Peyer's patch (tissue), 4 donors: ENCODE measurements around the gene TDRD7. TPM values are rescaled to one million over a fixed set of nuclear protein-coding genes. Genes with fewer than 3 reads are reported as not detected.

Experiments
- DNase-seq, 3 donors: peaks; one replicate each; pipeline ENCODE4 v3.0.0-alpha.2; 2017 to 2019
- H3K27ac ChIP-seq, 4 donors: fragments of 200-600 bp; sonication (generic); one replicate each; pipeline ENCODE4 v1.5.1; 2016 to 2019
- H3K27me3 ChIP-seq, 2 donors: fragments of 200-600 bp; sonication (generic); one replicate each; pipeline ENCODE4 v1.5.1; 2019
- H3K36me3 ChIP-seq, 3 donors: fragments of 200-600 bp; sonication (generic); one replicate each; pipeline ENCODE4 v1.5.1; 2016 to 2019
- H3K4me1 ChIP-seq, 4 donors: fragments of 200-600 bp; sonication (generic); one replicate each; pipeline ENCODE4 v1.5.1; 2016 to 2019
- H3K4me3 ChIP-seq, 4 donors: fragments of 200-600 bp; sonication (generic); 1 replicate in 3 of 4; 2 replicates in 1 of 4; pipeline ENCODE4 v1.5.1; 2016 to 2019; ENCODE audit warnings: mild to moderate bottlenecking in 1 of 4
- H3K9me3 ChIP-seq, 4 donors: fragments of 200-600 bp; sonication (generic); one replicate each; pipeline ENCODE4 v1.5.1; 2016 to 2019; ENCODE audit warnings: mild to moderate bottlenecking in 1 of 4
- CTCF ChIP-seq, 6 experiments: fragments of 450-650 bp in 4 of 6; fragments of 200-600 bp in 2 of 6; sonication (generic) in 1 of 6; IDR thresholded peaks; one replicate each; pipeline ENCODE4 v1.5.1; 2017 to 2019; ENCODE audit warnings: antibody characterized with exemption in 6 of 6, mild to moderate bottlenecking in 3 of 6, moderate library complexity in 1 of 6
- POLR2A ChIP-seq, 2 donors: fragments of 450-650 bp; IDR thresholded peaks; one replicate each; pipeline ENCODE4 v1.5.1; 2017; ENCODE audit warnings: antibody characterized with exemption in 2 of 2, mild to moderate bottlenecking in 2 of 2, moderate library complexity in 2 of 2
- total RNA-seq, 4 donors: library from RNA; depleted of rRNA; stranded (reverse); fragments of >200 nt; gene quantifications; one replicate each; pipeline ENCODE4 v1.1.0, GENCODE V29; 2016

TDRD7 gene
- total RNA-seq, 4 donors from 2014 or later = 11.6 to 28.5 (median 22.5) TPM

GRCh38 chr9:97418880-97419279 lies 7.0 kb downstream of the TDRD7 start:
- no peaks in the 10 kb centered on the region for H3K9me3 ChIP-seq
- no peak for TF ChIP-seq CTCF (IDR thresholded peaks at IDR 0.05)
- TF ChIP-seq POLR2A (IDR thresholded peaks at IDR 0.05) = no peak
- no peaks in the 10 kb centered on the region for H3K36me3 ChIP-seq
- no peak for DNase-seq
- peaks cover 0 to 27% (median 2%) of the 10 kb centered on the region in 4 donors for H3K4me1 ChIP-seq
- peak overlapping the region in 2 of 4 donors; percentile 31 to 45 for H3K27ac ChIP-seq
- H3K4me3 ChIP-seq = no peak overlapping the region
- H3K27me3 ChIP-seq = no peaks in the 10 kb centered on the region

- TF ChIP-seq CTCF (IDR thresholded peaks at IDR 0.05) (no peak), POLR2A (IDR thresholded peaks at IDR 0.05) (no peak)
Observed at GRCh38 chr9:97419309-97419867, 7.5 kb downstream of the TDRD7 start.

GRCh38 chr9:97425336-97425972 lies 13.6 kb downstream of the TDRD7 start:
- TF ChIP-seq CTCF (IDR thresholded peaks at IDR 0.05) (no peak), POLR2A (IDR thresholded peaks at IDR 0.05) (no peak)
- no peaks in the 10 kb centered on the region for H3K27me3 ChIP-seq
- no peak for DNase-seq
- no peaks in the 10 kb centered on the region for H3K9me3 ChIP-seq
- peak overlapping the region in 1 of 4 donors; percentile 50 for H3K27ac ChIP-seq
- peaks cover 0 to 7% (median 1%) of the 10 kb centered on the region in 4 donors for H3K4me1 ChIP-seq
- H3K4me3 ChIP-seq = no peak overlapping the region
- H3K36me3 ChIP-seq = peaks cover 0 to 16% (median 0%) of the 10 kb centered on the region in 3 donors

More at GRCh38 chr9:97419309-97419867, 7.5 kb downstream of the TDRD7 start:
- Histone ChIP-seq H3K27me3 (no peaks in the 10 kb centered on the region), H3K4me3 (no peak overlapping the region), H3K27ac (peak overlapping the region in 2 of 4 donors; percentile 31 to 45), H3K4me1 (peaks cover 0 to 29% (median 2%) of the 10 kb centered on the region in 4 donors), H3K36me3 (no peaks in the 10 kb centered on the region), H3K9me3 (no peaks in the 10 kb centered on the region)
- DNase-seq = no peak

- TF ChIP-seq CTCF (IDR thresholded peaks at IDR 0.05) (no peak), POLR2A (IDR thresholded peaks at IDR 0.05) (no peak)
- peak overlapping the region in 1 of 4 donors; percentile 50 for H3K27ac ChIP-seq
Observed at GRCh38 chr9:97425973-97426336, 14.1 kb downstream of the TDRD7 start.

GRCh38 chr9:97427885-97428284 lies 16.0 kb downstream of the TDRD7 start:
- no peak for DNase-seq
- H3K4me3 ChIP-seq = no peak overlapping the region
- H3K27ac ChIP-seq = no peak overlapping the region
- H3K36me3 ChIP-seq = peaks cover 0 to 40% (median 0%) of the 10 kb centered on the region in 3 donors
- no peak for TF ChIP-seq CTCF (IDR thresholded peaks at IDR 0.05)
- H3K27me3 ChIP-seq = no peaks in the 10 kb centered on the region
- no peaks in the 10 kb centered on the region for H3K9me3 ChIP-seq
- H3K4me1 ChIP-seq = peaks cover 0 to 7% (median 1%) of the 10 kb centered on the region in 4 donors

More at GRCh38 chr9:97425973-97426336, 14.1 kb downstream of the TDRD7 start:
- Histone ChIP-seq H3K4me3 (no peak overlapping the region), H3K4me1 (peaks cover 0 to 7% (median 1%) of the 10 kb centered on the region in 4 donors), H3K36me3 (peaks cover 0 to 21% (median 0%) of the 10 kb centered on the region in 3 donors), H3K9me3 (no peaks in the 10 kb centered on the region), H3K27me3 (no peaks in the 10 kb centered on the region)
- DNase-seq = no peak
